Neural progenitor cell (in vitro differentiated cells): ENCODE results near the gene SLC17A7.

Source experiments
- EZH2 ChIP-seq: fragments of 200-600 bp; sonication (generic); IDR thresholded peaks from 2 replicates; pipeline ENCODE4 v1.6.1; 2017; ENCODE audit warnings: antibody characterized with exemption, mild to moderate bottlenecking, moderate library complexity
- EZH2phosphoT487 ChIP-seq: fragments of 200-600 bp; sonication (generic); IDR thresholded peaks from 2 replicates; pipeline ENCODE4 v1.6.1; 2017; ENCODE audit warnings: antibody characterized with exemption
- TF ChIP-seq, protein P1 (sequence below): fragments of 200-600 bp; sonication (generic); IDR thresholded peaks from 2 replicates; pipeline ENCODE4 v1.5.1; 2017; ENCODE audit warnings: antibody characterized with exemption, mild to moderate bottlenecking

DNA sequence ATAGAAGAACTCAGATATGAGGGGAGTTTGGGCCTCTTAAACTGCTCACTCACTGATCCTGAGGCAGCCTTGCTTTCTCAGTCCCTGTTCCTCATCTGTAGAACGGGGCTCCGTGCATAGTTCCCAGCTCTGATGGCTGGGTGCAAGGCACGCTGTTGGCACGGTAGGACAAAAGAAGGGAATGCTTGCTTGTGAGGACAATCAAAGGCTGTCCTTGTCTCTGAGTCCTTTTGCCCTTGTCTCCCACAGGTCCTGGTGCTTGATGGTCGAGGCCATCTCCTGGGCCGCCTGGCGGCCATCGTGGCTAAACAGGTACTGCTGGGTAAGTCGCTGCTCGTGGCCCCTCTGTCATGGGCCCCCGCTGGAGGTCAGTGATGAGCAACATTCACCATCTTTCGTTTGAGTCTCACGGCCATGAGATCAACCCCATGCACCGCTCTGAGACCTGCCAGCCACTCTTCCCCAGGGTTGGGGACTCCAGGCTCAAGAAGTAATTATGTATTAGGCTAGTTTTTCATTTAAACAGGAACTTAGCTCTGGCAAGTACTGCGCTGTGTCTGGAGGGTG, 48.4 kb upstream of the SLC17A7 start:
- TF ChIP-seq EZH2phosphoT487 (no peak), EZH2 (no peak)
- TF ChIP-seq, protein P1, sequence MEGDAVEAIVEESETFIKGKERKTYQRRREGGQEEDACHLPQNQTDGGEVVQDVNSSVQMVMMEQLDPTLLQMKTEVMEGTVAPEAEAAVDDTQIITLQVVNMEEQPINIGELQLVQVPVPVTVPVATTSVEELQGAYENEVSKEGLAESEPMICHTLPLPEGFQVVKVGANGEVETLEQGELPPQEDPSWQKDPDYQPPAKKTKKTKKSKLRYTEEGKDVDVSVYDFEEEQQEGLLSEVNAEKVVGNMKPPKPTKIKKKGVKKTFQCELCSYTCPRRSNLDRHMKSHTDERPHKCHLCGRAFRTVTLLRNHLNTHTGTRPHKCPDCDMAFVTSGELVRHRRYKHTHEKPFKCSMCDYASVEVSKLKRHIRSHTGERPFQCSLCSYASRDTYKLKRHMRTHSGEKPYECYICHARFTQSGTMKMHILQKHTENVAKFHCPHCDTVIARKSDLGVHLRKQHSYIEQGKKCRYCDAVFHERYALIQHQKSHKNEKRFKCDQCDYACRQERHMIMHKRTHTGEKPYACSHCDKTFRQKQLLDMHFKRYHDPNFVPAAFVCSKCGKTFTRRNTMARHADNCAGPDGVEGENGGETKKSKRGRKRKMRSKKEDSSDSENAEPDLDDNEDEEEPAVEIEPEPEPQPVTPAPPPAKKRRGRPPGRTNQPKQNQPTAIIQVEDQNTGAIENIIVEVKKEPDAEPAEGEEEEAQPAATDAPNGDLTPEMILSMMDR: no peak
